ENCODE data around the gene CACNB2.

- TF ChIP-seq FOXA1 (IDR thresholded peaks at IDR 0.05) (no peak), NFRKB (IDR thresholded peaks at IDR 0.05) (no peak), FOXM1 (IDR thresholded peaks at IDR 0.05; ENCODE audit: borderline replicate concordance) (no peak), TARDBP (IDR thresholded peaks at IDR 0.05) (no peak), BHLHE40 (IDR thresholded peaks at IDR 0.05; ENCODE audit: borderline replicate concordance) (no peak)
Measured at GRCh38 chr10:18094793-18095192, 45.4 kb upstream of the CACNB2 start.
